GM19023 (cell line): ENCODE measurements around the gene RAC2.

Experiments
- ATAC-seq: cut with Tn5 transposase; IDR thresholded peaks from one replicate; pipeline ENCODE4 v1.9.1; 2021; ENCODE audit warnings: mild to moderate bottlenecking, moderate library complexity; ENCODE audit not compliant: unreplicated experiment

The RAC2 gene

GRCh38 chr22:37276776-37277175, 32.7 kb upstream of the RAC2 start:
- ATAC-seq: no peak

GRCh38 chr22:37275622-37276021, 31.6 kb upstream of the RAC2 start:
- ATAC-seq: no peak

GRCh38 chr22:37275134-37275533, 31.1 kb upstream of the RAC2 start:
- no peak for ATAC-seq

- ATAC-seq: no peak
These were observed 30.4 kb upstream of the RAC2 start for GRCh38 chr22:37274380-37274862.

- ATAC-seq: no peak
These were observed 29.8 kb upstream of the RAC2 start for GRCh38 chr22:37273846-37274225.

- no peak for ATAC-seq
These were observed 29.2 kb upstream of the RAC2 start for GRCh38 chr22:37273126-37273845.

GRCh38 chr22:37270928-37271650, 27.0 kb upstream of the RAC2 start:
- ATAC-seq: no peak

- no peak for ATAC-seq
These were observed 26.0 kb upstream of the RAC2 start for GRCh38 chr22:37269936-37270678.

- ATAC-seq: no peak
These were observed 23.8 kb upstream of the RAC2 start for GRCh38 chr22:37267661-37268413.

- peak; percentile 79 for ATAC-seq
These were observed 23.1 kb upstream of the RAC2 start for GRCh38 chr22:37267135-37267587.

GRCh38 chr22:37266581-37267134, 22.6 kb upstream of the RAC2 start:
- no peak for ATAC-seq

- ATAC-seq: no peak
These were observed 20.2 kb upstream of the RAC2 start for GRCh38 chr22:37263966-37264887.

- no peak for ATAC-seq
These were observed 18.3 kb upstream of the RAC2 start for GRCh38 chr22:37262346-37262745.

GRCh38 chr22:37260901-37261336, 16.9 kb upstream of the RAC2 start:
- ATAC-seq: no peak

GRCh38 chr22:37260155-37260795, 16.2 kb upstream of the RAC2 start:
- no peak for ATAC-seq

GRCh38 chr22:37259540-37260029, 15.5 kb upstream of the RAC2 start:
- ATAC-seq: no peak

- ATAC-seq: no peak
These were observed 14.8 kb upstream of the RAC2 start for GRCh38 chr22:37258753-37259401.
